A549 (cell line): ENCODE measurements around the gene ARHGAP42. TPM values are rescaled to one million over a fixed set of nuclear protein-coding genes. Genes with fewer than 3 reads are reported as not detected.

Source experiments
- ATAC-seq, 2 experiments: fragments of 200-7000 bp in 1 of 2; fragments of >200 bp in 1 of 2; cut with Nextera tagmentation in 1 of 2; cut with Tn5 transposase in 1 of 2; 3 replicates each; pipeline versions ENCODE4 v1.8.0 to v1.9.1; 2018 to 2020; ENCODE audit warnings: mild to moderate bottlenecking in 1 of 2, moderate library complexity in 1 of 2
- CTCF ChIA-PET: fragments of 300-600 bp; sonication (Branson Sonifier 250); formaldehyde crosslinking; extraction: SDS; loops from one replicate; lab custom pipeline; 2021; ENCODE audit warnings: antibody characterized with exemption, inconsistent platforms; lab: Yijun Ruan, JAX
- POLR2A ChIA-PET: fragments of 350-600 bp; formaldehyde crosslinking; extraction: SDS; loops from one replicate; lab custom pipeline; 2021; ENCODE audit warnings: antibody characterized with exemption, inconsistent platforms; lab: Yijun Ruan, JAX
- DNase-seq, 2 experiments: peaks; one replicate each; pipeline versions ENCODE4 v3.0.0 to v3.0.0-alpha.2; 2011 to 2016; ENCODE audit warnings: low read depth in 1 of 2, low spot score in 1 of 2
- FAIRE-seq: peaks from 2 replicates; lab custom pipeline; 2011; peaks lifted over from hg19 to GRCh38; lab: Jason Lieb, UNC
- H3K27ac ChIP-seq, 2 experiments: fragments of >200 bp; sonication (Bioruptor Twin); formaldehyde crosslinking; 3 replicates each; pipeline ENCODE4 v1.5.1; 2016 to 2017
- H3K4me1 ChIP-seq: fragments of >200 bp; sonication (Bioruptor Twin); formaldehyde crosslinking; 3 replicates; pipeline ENCODE4 v1.6.1; 2016
- H3K4me2 ChIP-seq: fragments of >200 bp; sonication (Bioruptor Twin); formaldehyde crosslinking; 3 replicates; pipeline ENCODE4 v1.6.1; 2016
- H3K4me3 ChIP-seq: fragments of >200 bp; sonication (Bioruptor Twin); formaldehyde crosslinking; 3 replicates; pipeline ENCODE4 v1.5.1; 2016
- H3K9me3 ChIP-seq: fragments of >200 bp; sonication (Bioruptor Twin); formaldehyde crosslinking; 3 replicates; pipeline ENCODE4 v1.6.1; 2016
- BHLHE40 ChIP-seq: IDR thresholded peaks from 2 replicates; pipeline ENCODE4 v1.6.1; 2012; ENCODE audit warnings: low read depth, low read length, inconsistent platforms
- CBX8 ChIP-seq: fragments of 200-600 bp; sonication (generic); IDR thresholded peaks from 2 replicates; pipeline ENCODE4 v1.6.1; 2016
- CEBPB ChIP-seq, 2 experiments: fragments of >200 bp in 1 of 2; sonication (Bioruptor Twin) in 1 of 2; formaldehyde crosslinking in 1 of 2; IDR thresholded peaks; 2 replicates each; pipeline ENCODE4 v1.6.1; 2012 to 2016
- CHD2 ChIP-seq: fragments of 150-350 bp; IDR thresholded peaks from 2 replicates; pipeline ENCODE4 v1.6.1; 2014; ENCODE audit warnings: low read length; ENCODE audit not compliant: partially characterized antibody
- CHD4 ChIP-seq: fragments of 200-600 bp; sonication (generic); IDR thresholded peaks from 2 replicates; pipeline ENCODE4 v1.6.1; 2016; ENCODE audit warnings: antibody characterized with exemption, mild to moderate bottlenecking, borderline replicate concordance
- EHMT2 ChIP-seq: fragments of 200-600 bp; sonication (generic); IDR thresholded peaks from 2 replicates; pipeline ENCODE4 v1.6.1; 2016; ENCODE audit warnings: antibody characterized with exemption, low read depth, mild to moderate bottlenecking, moderate library complexity
- ESRRA ChIP-seq: fragments of 150-350 bp; IDR thresholded peaks from 2 replicates; pipeline ENCODE4 v1.6.1; 2014; ENCODE audit warnings: mild to moderate bottlenecking, low read length, borderline replicate concordance
- FOSB ChIP-seq: fragments of 250-450 bp; sonication (Bioruptor Pico); IDR thresholded peaks from 2 replicates; pipeline ENCODE4 v1.5.0; 2020; ENCODE audit warnings: mild to moderate bottlenecking, moderate library complexity
- FOXS1 ChIP-seq: fragments of 250-450 bp; sonication (Bioruptor Pico); IDR thresholded peaks from 2 replicates; pipeline ENCODE4 v1.5.0; 2020; ENCODE audit warnings: mild to moderate bottlenecking, moderate library complexity
- GATA3 ChIP-seq: IDR thresholded peaks from 2 replicates; pipeline ENCODE4 v1.6.1; 2012; ENCODE audit warnings: borderline replicate concordance
- HDAC2 ChIP-seq: fragments of 200-600 bp; sonication (generic); IDR thresholded peaks from 2 replicates; pipeline ENCODE4 v1.6.1; 2016
- HOXB5 ChIP-seq: fragments of 250-450 bp; sonication (Bioruptor Pico); IDR thresholded peaks from 2 replicates; pipeline ENCODE4 v1.5.0; 2020; ENCODE audit warnings: mild to moderate bottlenecking, moderate library complexity
- JUN ChIP-seq, 2 experiments: fragments of >200 bp; sonication (Bioruptor Twin); formaldehyde crosslinking; IDR thresholded peaks; 2 replicates in 1 of 2; 3 replicates in 1 of 2; pipeline ENCODE4 v1.6.1; 2016 to 2017
- KDM5A ChIP-seq: fragments of 200-600 bp; sonication (generic); IDR thresholded peaks from 2 replicates; pipeline ENCODE4 v1.6.1; 2016; ENCODE audit warnings: antibody characterized with exemption, mild to moderate bottlenecking
- MAZ ChIP-seq: fragments of 150-350 bp; IDR thresholded peaks from 2 replicates; pipeline ENCODE4 v1.6.1; 2014; ENCODE audit warnings: antibody characterized with exemption, low read depth, low read length, borderline replicate concordance
- PHF8 ChIP-seq: fragments of 200-600 bp; sonication (generic); IDR thresholded peaks from 2 replicates; pipeline ENCODE4 v1.6.1; 2016; ENCODE audit warnings: low read depth, mild to moderate bottlenecking, antibody characterized with exemption, moderate library complexity, borderline replicate concordance
- POLR2A ChIP-seq: IDR thresholded peaks from 2 replicates; pipeline ENCODE4 v1.6.1; 2012; ENCODE audit warnings: mild to moderate bottlenecking, low read length
- RCOR1 ChIP-seq: fragments of 150-350 bp; IDR thresholded peaks from 2 replicates; pipeline ENCODE4 v1.6.1; 2014; ENCODE audit warnings: antibody characterized with exemption, low read length, low read depth
- RFX5 ChIP-seq: fragments of 450-650 bp; IDR thresholded peaks from 2 replicates; pipeline ENCODE4 v1.7.1; 2014; ENCODE audit warnings: antibody characterized with exemption, mild to moderate bottlenecking, moderate library complexity
- TP53 ChIP-seq: fragments of 250-450 bp; sonication (Bioruptor Pico); IDR thresholded peaks from 2 replicates; pipeline ENCODE4 v1.5.0; 2021; ENCODE audit warnings: mild to moderate bottlenecking, moderate library complexity
- ZFP36 ChIP-seq: fragments of 450-650 bp; IDR thresholded peaks from 2 replicates; pipeline ENCODE4 v1.6.1; 2014; ENCODE audit warnings: borderline replicate concordance; ENCODE audit not compliant: partially characterized antibody
- ZNF302 ChIP-seq: fragments of 250-450 bp; sonication (Bioruptor Pico); IDR thresholded peaks from 2 replicates; pipeline ENCODE4 v1.9.0; 2021; ENCODE audit warnings: inconsistent platforms, mild to moderate bottlenecking, moderate library complexity
- WGBS: methylation state at CpG from one replicate; pipeline ENCODE4 v1.1.6; 2017; ENCODE audit errors: missing lambda C conversion rate; 5-methylcytosine and 5-hydroxymethylcytosine counted together
- polyA plus RNA-seq, 4 experiments: library from polyadenylated mRNA; depleted of rRNA in 3 of 4; stranded (reverse); fragments of >200 nt; fragmentation: RNase III in 1 of 4; extraction: RNeasy Plus Mini Kit Qiagen cat#74134 plus additional on column Dnase treatment in 1 of 4; gene quantifications; 2 replicates in 3 of 4; 3 replicates in 1 of 4; pipeline ENCODE4 v1.2.3, GENCODE V29; 2011 to 2017
- TF ChIP-seq, protein P1 (sequence below): fragments of 450-650 bp; IDR thresholded peaks from 2 replicates; pipeline ENCODE4 v1.6.1; 2014; ENCODE audit warnings: antibody characterized with exemption
- TF ChIP-seq, protein P2 (sequence below): fragments of >200 bp; sonication (Bioruptor Twin); formaldehyde crosslinking; IDR thresholded peaks from 3 replicates; pipeline ENCODE4 v1.6.1; 2016
- TF ChIP-seq, protein P3 (sequence below): fragments of >200 bp; sonication (Bioruptor Twin); formaldehyde crosslinking; IDR thresholded peaks from 2 replicates; pipeline ENCODE4 v1.6.1; 2016
- TF ChIP-seq, protein P4 (sequence below): fragments of 200-600 bp; sonication (generic); IDR thresholded peaks from 2 replicates; pipeline ENCODE4 v1.6.1; 2016; ENCODE audit warnings: antibody characterized with exemption, mild to moderate bottlenecking, moderate library complexity
- TF ChIP-seq, protein P5 (sequence below): fragments of >200 bp; sonication (Bioruptor Twin); formaldehyde crosslinking; IDR thresholded peaks from 3 replicates; pipeline ENCODE4 v1.5.1; 2016
- TF ChIP-seq, protein P6 (sequence below): fragments of 250-450 bp; sonication (Bioruptor Pico); IDR thresholded peaks from 2 replicates; pipeline ENCODE4 v1.5.0; 2020; ENCODE audit warnings: low read depth, mild to moderate bottlenecking, moderate library complexity

ARHGAP42 gene
- polyA plus RNA-seq, 2 of the 4 experiments (the other 2 are of a cell fraction) = 5.1 to 17.0 TPM

DNA sequence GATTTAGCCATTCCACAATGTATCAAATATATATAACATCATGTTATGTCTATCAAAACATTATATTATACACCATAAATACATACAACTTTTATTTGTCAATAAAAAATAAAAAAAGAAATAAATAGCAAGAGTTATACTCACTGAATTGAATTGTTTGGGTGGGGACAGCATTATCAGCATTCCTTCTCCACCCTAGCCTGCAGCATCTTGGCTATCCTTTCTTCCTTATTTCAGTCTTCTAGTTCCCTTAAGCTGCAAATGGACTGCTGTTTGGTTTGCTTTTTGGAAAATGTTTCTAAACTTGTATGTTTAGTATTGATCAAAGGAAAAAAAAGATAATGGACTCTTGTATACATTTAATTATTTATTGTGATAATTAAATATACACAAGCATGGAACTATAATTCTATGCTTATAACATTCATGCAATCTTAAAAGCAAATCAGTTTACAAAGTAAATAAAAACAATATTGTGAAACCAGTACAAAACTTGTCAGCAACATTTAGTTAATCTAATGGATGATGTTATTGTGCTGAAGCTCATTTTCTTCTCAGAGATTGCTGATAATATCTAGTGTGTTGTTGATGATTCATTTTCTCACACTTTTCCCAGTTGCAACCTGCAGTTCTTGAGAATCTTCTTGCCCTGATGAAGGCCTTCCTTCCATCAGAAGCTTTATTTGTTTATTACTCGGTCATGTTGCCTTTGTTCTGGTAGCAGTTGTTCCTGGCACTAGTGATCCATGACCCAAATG lies 5.0 kb downstream of the ARHGAP42 start:
- H3K27ac ChIP-seq = no peak overlapping the region
- TF ChIP-seq RFX5 (no peak), CEBPB (IDR thresholded peaks at IDR 0.05) (no peak), PHF8 (no peak), RCOR1 (no peak), CHD4 (no peak), CHD2 (no peak), EHMT2 (no peak), CBX8 (no peak), ESRRA (no peak), FOXS1 (no peak), ZNF302 (CRISPR knock-in tag) (no peak), FOSB (no peak), HDAC2 (no peak), TP53 (CRISPR knock-in tag) (no peak), KDM5A (no peak)
- TF ChIP-seq, protein P1, sequence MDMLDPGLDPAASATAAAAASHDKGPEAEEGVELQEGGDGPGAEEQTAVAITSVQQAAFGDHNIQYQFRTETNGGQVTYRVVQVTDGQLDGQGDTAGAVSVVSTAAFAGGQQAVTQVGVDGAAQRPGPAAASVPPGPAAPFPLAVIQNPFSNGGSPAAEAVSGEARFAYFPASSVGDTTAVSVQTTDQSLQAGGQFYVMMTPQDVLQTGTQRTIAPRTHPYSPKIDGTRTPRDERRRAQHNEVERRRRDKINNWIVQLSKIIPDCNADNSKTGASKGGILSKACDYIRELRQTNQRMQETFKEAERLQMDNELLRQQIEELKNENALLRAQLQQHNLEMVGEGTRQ = no peak
- TF ChIP-seq, protein P2, sequence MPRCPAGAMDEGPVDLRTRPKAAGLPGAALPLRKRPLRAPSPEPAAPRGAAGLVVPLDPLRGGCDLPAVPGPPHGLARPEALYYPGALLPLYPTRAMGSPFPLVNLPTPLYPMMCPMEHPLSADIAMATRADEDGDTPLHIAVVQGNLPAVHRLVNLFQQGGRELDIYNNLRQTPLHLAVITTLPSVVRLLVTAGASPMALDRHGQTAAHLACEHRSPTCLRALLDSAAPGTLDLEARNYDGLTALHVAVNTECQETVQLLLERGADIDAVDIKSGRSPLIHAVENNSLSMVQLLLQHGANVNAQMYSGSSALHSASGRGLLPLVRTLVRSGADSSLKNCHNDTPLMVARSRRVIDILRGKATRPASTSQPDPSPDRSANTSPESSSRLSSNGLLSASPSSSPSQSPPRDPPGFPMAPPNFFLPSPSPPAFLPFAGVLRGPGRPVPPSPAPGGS = no peak
- TF ChIP-seq, protein P3, sequence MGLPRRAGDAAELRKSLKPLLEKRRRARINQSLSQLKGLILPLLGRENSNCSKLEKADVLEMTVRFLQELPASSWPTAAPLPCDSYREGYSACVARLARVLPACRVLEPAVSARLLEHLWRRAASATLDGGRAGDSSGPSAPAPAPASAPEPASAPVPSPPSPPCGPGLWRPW = no peak
- TF ChIP-seq, all 56 proteins: peak for 0
- Histone ChIP-seq H3K4me3 (no peak overlapping the region), H3K9me3 (no peaks in the 10 kb centered on the region), H3K4me1 (peaks cover 25% of the 10 kb centered on the region), H3K4me2 (peak overlapping the region; percentile 30; the same call in 2 of the 3 replicates)
- WGBS = 42% methylated on average over 1 of the region's 1 CpG
- ChIA-PET CTCF (interaction anchor here (0.7 to 1.3 kb wide), 4 partner anchors 14 to 157 kb away, joined by 3 to 4 read pairs (median 3); no protein-coding TSS in a partner anchor), POLR2A (no interaction called here)
- ATAC-seq = no peak
- DNase-seq = no peak
- no peak for FAIRE-seq

DNA sequence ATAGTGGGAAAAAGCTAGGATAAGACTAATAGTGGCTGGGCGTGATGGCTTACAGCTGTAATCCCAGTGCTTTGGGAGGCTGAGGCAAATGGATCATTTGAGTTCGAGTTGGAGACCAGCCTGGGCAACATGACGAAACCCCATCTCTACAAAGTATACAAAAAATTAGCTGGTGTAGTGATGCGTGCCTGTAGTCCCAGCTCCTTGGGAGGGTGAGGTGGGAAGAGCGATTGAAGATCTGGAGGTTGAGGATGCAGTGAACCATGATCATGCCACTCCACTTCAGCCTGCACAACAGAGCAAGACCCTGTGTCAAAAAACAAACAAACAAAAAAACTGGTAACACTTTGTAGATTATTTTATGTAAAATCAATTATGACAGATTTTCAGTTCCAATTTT lies 8.8 kb downstream of the ARHGAP42 start:
- ChIA-PET POLR2A (no interaction called here), CTCF (interaction anchor here (1.2 to 1.3 kb wide), 2 partner anchors 10 to 14 kb away, joined by 3 read pairs; no protein-coding TSS in a partner anchor)
- no peaks in the 10 kb centered on the region for H3K9me3 ChIP-seq
- no peak overlapping the region for H3K4me3 ChIP-seq
- FAIRE-seq = no peak
- TF ChIP-seq ZFP36 (no peak), JUN (IDR thresholded peaks at IDR 0.05) (no peak), CEBPB (IDR thresholded peaks at IDR 0.05) (no peak), GATA3 (no peak), FOXS1 (no peak), POLR2A (no peak), MAZ (no peak), EHMT2 (no peak), KDM5A (no peak), HOXB5 (no peak), BHLHE40 (no peak), CHD4 (no peak)
- TF ChIP-seq, protein P4, sequence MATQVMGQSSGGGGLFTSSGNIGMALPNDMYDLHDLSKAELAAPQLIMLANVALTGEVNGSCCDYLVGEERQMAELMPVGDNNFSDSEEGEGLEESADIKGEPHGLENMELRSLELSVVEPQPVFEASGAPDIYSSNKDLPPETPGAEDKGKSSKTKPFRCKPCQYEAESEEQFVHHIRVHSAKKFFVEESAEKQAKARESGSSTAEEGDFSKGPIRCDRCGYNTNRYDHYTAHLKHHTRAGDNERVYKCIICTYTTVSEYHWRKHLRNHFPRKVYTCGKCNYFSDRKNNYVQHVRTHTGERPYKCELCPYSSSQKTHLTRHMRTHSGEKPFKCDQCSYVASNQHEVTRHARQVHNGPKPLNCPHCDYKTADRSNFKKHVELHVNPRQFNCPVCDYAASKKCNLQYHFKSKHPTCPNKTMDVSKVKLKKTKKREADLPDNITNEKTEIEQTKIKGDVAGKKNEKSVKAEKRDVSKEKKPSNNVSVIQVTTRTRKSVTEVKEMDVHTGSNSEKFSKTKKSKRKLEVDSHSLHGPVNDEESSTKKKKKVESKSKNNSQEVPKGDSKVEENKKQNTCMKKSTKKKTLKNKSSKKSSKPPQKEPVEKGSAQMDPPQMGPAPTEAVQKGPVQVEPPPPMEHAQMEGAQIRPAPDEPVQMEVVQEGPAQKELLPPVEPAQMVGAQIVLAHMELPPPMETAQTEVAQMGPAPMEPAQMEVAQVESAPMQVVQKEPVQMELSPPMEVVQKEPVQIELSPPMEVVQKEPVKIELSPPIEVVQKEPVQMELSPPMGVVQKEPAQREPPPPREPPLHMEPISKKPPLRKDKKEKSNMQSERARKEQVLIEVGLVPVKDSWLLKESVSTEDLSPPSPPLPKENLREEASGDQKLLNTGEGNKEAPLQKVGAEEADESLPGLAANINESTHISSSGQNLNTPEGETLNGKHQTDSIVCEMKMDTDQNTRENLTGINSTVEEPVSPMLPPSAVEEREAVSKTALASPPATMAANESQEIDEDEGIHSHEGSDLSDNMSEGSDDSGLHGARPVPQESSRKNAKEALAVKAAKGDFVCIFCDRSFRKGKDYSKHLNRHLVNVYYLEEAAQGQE = no peak
- TF ChIP-seq, protein P5, sequence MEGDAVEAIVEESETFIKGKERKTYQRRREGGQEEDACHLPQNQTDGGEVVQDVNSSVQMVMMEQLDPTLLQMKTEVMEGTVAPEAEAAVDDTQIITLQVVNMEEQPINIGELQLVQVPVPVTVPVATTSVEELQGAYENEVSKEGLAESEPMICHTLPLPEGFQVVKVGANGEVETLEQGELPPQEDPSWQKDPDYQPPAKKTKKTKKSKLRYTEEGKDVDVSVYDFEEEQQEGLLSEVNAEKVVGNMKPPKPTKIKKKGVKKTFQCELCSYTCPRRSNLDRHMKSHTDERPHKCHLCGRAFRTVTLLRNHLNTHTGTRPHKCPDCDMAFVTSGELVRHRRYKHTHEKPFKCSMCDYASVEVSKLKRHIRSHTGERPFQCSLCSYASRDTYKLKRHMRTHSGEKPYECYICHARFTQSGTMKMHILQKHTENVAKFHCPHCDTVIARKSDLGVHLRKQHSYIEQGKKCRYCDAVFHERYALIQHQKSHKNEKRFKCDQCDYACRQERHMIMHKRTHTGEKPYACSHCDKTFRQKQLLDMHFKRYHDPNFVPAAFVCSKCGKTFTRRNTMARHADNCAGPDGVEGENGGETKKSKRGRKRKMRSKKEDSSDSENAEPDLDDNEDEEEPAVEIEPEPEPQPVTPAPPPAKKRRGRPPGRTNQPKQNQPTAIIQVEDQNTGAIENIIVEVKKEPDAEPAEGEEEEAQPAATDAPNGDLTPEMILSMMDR = no peak
- TF ChIP-seq, protein P6, sequence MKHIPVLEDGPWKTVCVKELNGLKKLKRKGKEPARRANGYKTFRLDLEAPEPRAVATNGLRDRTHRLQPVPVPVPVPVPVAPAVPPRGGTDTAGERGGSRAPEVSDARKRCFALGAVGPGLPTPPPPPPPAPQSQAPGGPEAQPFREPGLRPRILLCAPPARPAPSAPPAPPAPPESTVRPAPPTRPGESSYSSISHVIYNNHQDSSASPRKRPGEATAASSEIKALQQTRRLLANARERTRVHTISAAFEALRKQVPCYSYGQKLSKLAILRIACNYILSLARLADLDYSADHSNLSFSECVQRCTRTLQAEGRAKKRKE (CRISPR knock-in tag) = no peak
- H3K4me1 ChIP-seq = peaks cover 11% of the 10 kb centered on the region
- no peak overlapping the region for H3K27ac ChIP-seq
- H3K4me2 ChIP-seq = no peak overlapping the region
- no peak for ATAC-seq
- WGBS = 93% methylated on average over 5 of the region's 5 CpGs
- DNase-seq = no peak
